IMR-90 (cell line): ENCODE results near the gene OTOA.

Experiments used
- BHLHE40 ChIP-seq: fragments of 150-350 bp; IDR thresholded peaks from 2 replicates; pipeline ENCODE4 v1.6.1; 2016; ENCODE audit warnings: mild to moderate bottlenecking, low read depth, low read length
- CEBPB ChIP-seq: IDR thresholded peaks from 2 replicates; pipeline ENCODE4 v1.6.1; 2012; ENCODE audit warnings: low read depth, low read length, improper control_type of control experiment
- CHD1 ChIP-seq: IDR thresholded peaks from 2 replicates; pipeline ENCODE4 v1.6.1; 2012; ENCODE audit warnings: low read depth, low read length, improper control_type of control experiment
- MXI1 ChIP-seq: IDR thresholded peaks from 2 replicates; pipeline ENCODE4 v1.6.1; 2012; ENCODE audit warnings: low read depth, mild to moderate bottlenecking, low read length, moderate library complexity, borderline replicate concordance
- POLR2A ChIP-seq: IDR thresholded peaks from 2 replicates; pipeline ENCODE4 v1.6.1; 2012; ENCODE audit warnings: mild to moderate bottlenecking, low read depth, low read length
- RAD21 ChIP-seq: IDR thresholded peaks from 2 replicates; pipeline ENCODE4 v1.6.1; 2012; ENCODE audit warnings: low read length, improper control_type of control experiment
- RCOR1 ChIP-seq: IDR thresholded peaks from 2 replicates; pipeline ENCODE4 v1.6.1; 2012; ENCODE audit warnings: mild to moderate bottlenecking, low read length, improper control_type of control experiment; ENCODE audit not compliant: insufficient replicate concordance
- RFX5 ChIP-seq: IDR thresholded peaks from 2 replicates; pipeline ENCODE4 v1.8.0; 2012; ENCODE audit warnings: low read depth, mild to moderate bottlenecking, low read length, moderate library complexity
- SMC3 ChIP-seq: fragments of 150-350 bp; IDR thresholded peaks from 2 replicates; pipeline ENCODE4 v1.6.1; 2016; ENCODE audit warnings: low read depth, mild to moderate bottlenecking, antibody characterized with exemption, low read length, moderate library complexity
- TF ChIP-seq, protein P1 (sequence below): conservative IDR thresholded peaks from 2 replicates; pipeline ENCODE4 v1.5.1; 2012; ENCODE audit warnings: mild to moderate bottlenecking, low read depth, low read length, improper control_type of control experiment

DNA sequence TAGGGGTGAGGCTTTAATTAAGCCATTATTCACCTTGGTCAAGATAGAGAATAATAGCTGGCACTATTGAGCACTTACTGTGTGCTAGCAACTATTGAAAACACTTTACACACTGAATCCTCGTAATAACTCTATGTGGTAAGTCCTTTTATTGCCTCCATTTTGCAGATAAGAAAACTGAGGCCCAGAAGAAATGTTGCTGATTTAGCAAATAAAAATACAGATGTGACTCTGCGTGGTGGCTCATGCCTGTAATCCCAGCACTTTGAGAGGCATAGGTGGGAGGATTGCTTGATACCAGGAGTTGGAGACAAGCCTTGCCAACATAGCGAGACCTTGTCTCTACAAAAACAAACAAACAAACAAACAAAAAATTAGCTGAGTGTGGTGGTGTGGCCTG, 19.4 kb downstream of the OTOA start:
- TF ChIP-seq, protein P1, sequence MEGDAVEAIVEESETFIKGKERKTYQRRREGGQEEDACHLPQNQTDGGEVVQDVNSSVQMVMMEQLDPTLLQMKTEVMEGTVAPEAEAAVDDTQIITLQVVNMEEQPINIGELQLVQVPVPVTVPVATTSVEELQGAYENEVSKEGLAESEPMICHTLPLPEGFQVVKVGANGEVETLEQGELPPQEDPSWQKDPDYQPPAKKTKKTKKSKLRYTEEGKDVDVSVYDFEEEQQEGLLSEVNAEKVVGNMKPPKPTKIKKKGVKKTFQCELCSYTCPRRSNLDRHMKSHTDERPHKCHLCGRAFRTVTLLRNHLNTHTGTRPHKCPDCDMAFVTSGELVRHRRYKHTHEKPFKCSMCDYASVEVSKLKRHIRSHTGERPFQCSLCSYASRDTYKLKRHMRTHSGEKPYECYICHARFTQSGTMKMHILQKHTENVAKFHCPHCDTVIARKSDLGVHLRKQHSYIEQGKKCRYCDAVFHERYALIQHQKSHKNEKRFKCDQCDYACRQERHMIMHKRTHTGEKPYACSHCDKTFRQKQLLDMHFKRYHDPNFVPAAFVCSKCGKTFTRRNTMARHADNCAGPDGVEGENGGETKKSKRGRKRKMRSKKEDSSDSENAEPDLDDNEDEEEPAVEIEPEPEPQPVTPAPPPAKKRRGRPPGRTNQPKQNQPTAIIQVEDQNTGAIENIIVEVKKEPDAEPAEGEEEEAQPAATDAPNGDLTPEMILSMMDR, result no peak
- TF ChIP-seq MXI1 (no peak), POLR2A (no peak), RCOR1 (no peak), BHLHE40 (no peak), SMC3 (no peak), RAD21 (no peak), RFX5 (no peak), CHD1 (no peak), CEBPB (no peak)
